ENCODE data around the gene SCD5. TPM values are rescaled to one million over a fixed set of nuclear protein-coding genes. Genes with fewer than 3 reads are reported as not detected.

Gene SCD5
- total RNA-seq, 4 donors from 2014 or later, result 17.6 to 28.4 (median 22.9) TPM

GRCh38 chr4:82640540-82640939 lies 158.1 kb downstream of the SCD5 start:
- H3K36me3 ChIP-seq, result peaks cover 0 to 10% (median 2%) of the 10 kb centered on the region in 4 donors
- no peaks in the 10 kb centered on the region for H3K9me3 ChIP-seq
- H3K27me3 ChIP-seq, result no peaks in the 10 kb centered on the region
- TF ChIP-seq POLR2A (IDR thresholded peaks at IDR 0.05; ENCODE audit: low read depth) (no peak), EP300 (IDR thresholded peaks at IDR 0.05) (no peak), CTCF (IDR thresholded peaks at IDR 0.05) (no peak), POLR2AphosphoS5 (IDR thresholded peaks at IDR 0.05) (no peak)
- intact Hi-C loops (cut with DNase I), result no loop called here
- no peak overlapping the region for H3K4me3 ChIP-seq
- peaks cover 0 to 6% (median 0%) of the 10 kb centered on the region in 4 donors for H3K4me1 ChIP-seq
- WGBS, result 46% methylated on average over 5 of the region's 5 CpGs
- H3K27ac ChIP-seq (replicated peaks in 1 of 4), result no peak overlapping the region
- peak; percentile 7 for DNase-seq (ENCODE audit: extremely low spot score)

GRCh38 chr4:82639971-82640370 lies 158.6 kb downstream of the SCD5 start:
- Histone ChIP-seq H3K27ac (replicated peaks in 1 of 4) (no peak overlapping the region), H3K4me1 (peaks cover 0 to 6% (median 0%) of the 10 kb centered on the region in 4 donors), H3K4me3 (no peak overlapping the region), H3K36me3 (peaks cover 0 to 12% (median 2%) of the 10 kb centered on the region in 4 donors), H3K9me3 (no peaks in the 10 kb centered on the region), H3K27me3 (no peaks in the 10 kb centered on the region)
- intact Hi-C loops (cut with DNase I), result no loop called here
- no peak for DNase-seq (ENCODE audit: extremely low spot score)
- 60% methylated on average over 8 of the region's 8 CpGs for WGBS
- TF ChIP-seq POLR2A (IDR thresholded peaks at IDR 0.05; ENCODE audit: low read depth) (no peak), EP300 (IDR thresholded peaks at IDR 0.05) (no peak), CTCF (IDR thresholded peaks at IDR 0.05) (no peak), POLR2AphosphoS5 (IDR thresholded peaks at IDR 0.05) (no peak)

- WGBS, result 92% methylated on average over 2 of the region's 2 CpGs
- Histone ChIP-seq H3K27me3 (no peaks in the 10 kb centered on the region), H3K4me3 (no peak overlapping the region), H3K36me3 (peaks cover 0 to 21% (median 2%) of the 10 kb centered on the region in 4 donors), H3K27ac (replicated peaks in 1 of 4) (no peak overlapping the region), H3K4me1 (peaks cover 0 to 6% (median 0%) of the 10 kb centered on the region in 4 donors), H3K9me3 (no peaks in the 10 kb centered on the region)
- intact Hi-C loops (cut with DNase I), result no loop called here
- no peak for TF ChIP-seq POLR2A (IDR thresholded peaks at IDR 0.05; ENCODE audit: low read depth)
- no peak for TF ChIP-seq EP300 (IDR thresholded peaks at IDR 0.05)
- no peak for DNase-seq (ENCODE audit: extremely low spot score)
Observed at GRCh38 chr4:82638479-82638878, 160.1 kb downstream of the SCD5 start.

- no peaks in the 10 kb centered on the region for H3K27me3 ChIP-seq
- 67% methylated on average over 1 of the region's 1 CpG for WGBS
- no peak overlapping the region for H3K4me3 ChIP-seq
- H3K9me3 ChIP-seq, result no peaks in the 10 kb centered on the region
- intact Hi-C loops (cut with DNase I), result no loop called here
- H3K36me3 ChIP-seq, result peaks cover 0 to 10% (median 0%) of the 10 kb centered on the region in 4 donors
- no peak for DNase-seq (ENCODE audit: extremely low spot score)
- TF ChIP-seq EP300 (IDR thresholded peaks at IDR 0.05), result no peak
- TF ChIP-seq POLR2AphosphoS5 (IDR thresholded peaks at IDR 0.05), result no peak
- TF ChIP-seq CTCF (IDR thresholded peaks at IDR 0.05), result no peak
- no peak for TF ChIP-seq POLR2A (IDR thresholded peaks at IDR 0.05; ENCODE audit: low read depth)
- H3K27ac ChIP-seq (replicated peaks in 1 of 4), result no peak overlapping the region
- no peaks in the 10 kb centered on the region for H3K4me1 ChIP-seq
Observed at GRCh38 chr4:82630079-82630478, 168.5 kb downstream of the SCD5 start.

GRCh38 chr4:82629238-82630000 lies 169.2 kb downstream of the SCD5 start:
- Histone ChIP-seq H3K27ac (replicated peaks in 1 of 4) (no peak overlapping the region), H3K4me3 (no peak overlapping the region), H3K9me3 (no peaks in the 10 kb centered on the region), H3K27me3 (no peaks in the 10 kb centered on the region), H3K4me1 (no peaks in the 10 kb centered on the region), H3K36me3 (peaks cover 0 to 3% (median 0%) of the 10 kb centered on the region in 4 donors)
- WGBS, result 80% methylated on average over 2 of the region's 2 CpGs
- no peak for TF ChIP-seq EP300 (IDR thresholded peaks at IDR 0.05)
- no peak for TF ChIP-seq POLR2A (IDR thresholded peaks at IDR 0.05; ENCODE audit: low read depth)
- TF ChIP-seq POLR2AphosphoS5 (IDR thresholded peaks at IDR 0.05), result no peak
- TF ChIP-seq CTCF (IDR thresholded peaks at IDR 0.05), result no peak
- no peak for DNase-seq (ENCODE audit: extremely low spot score)
- intact Hi-C loops (cut with DNase I), result no loop called here

Measured in esophagus muscularis mucosa (tissue), 4 donors.